IPS DF 6.9 (cell line): ENCODE data around the gene LNX1.

Source experiments
- DNase-seq: peaks from one replicate; pipeline ENCODE4 v3.0.0-alpha.2; 2013; ENCODE audit warnings: low read depth, low spot score
- H3K27ac ChIP-seq: one replicate; pipeline ENCODE4 v1.5.1; 2013; ENCODE audit warnings: low read length, control low read depth
- H3K27me3 ChIP-seq: 2 replicates; pipeline ENCODE4 v1.6.1; 2013; ENCODE audit warnings: mild to moderate bottlenecking, low read length; ENCODE audit not compliant: control insufficient read depth, insufficient read depth
- H3K36me3 ChIP-seq: 2 replicates; pipeline ENCODE4 v1.6.1; 2013; ENCODE audit warnings: low read length; ENCODE audit not compliant: control insufficient read depth, insufficient read depth
- H3K4me1 ChIP-seq: 2 replicates; pipeline ENCODE4 v1.6.1; 2013; ENCODE audit warnings: low read length; ENCODE audit not compliant: control insufficient read depth, insufficient read depth
- H3K4me3 ChIP-seq: 2 replicates; pipeline ENCODE4 v1.5.1; 2013; ENCODE audit warnings: mild to moderate bottlenecking, low read length
- H3K9me3 ChIP-seq: 2 replicates; pipeline ENCODE4 v1.6.1; 2013; ENCODE audit warnings: low read length, inconsistent platforms; ENCODE audit not compliant: control insufficient read depth, insufficient read depth
- WGBS: extraction: QIAGEN DNeasy Blood & Tissue Kit; methylation state at CpG from one replicate; pipeline ENCODE4 v1.1.7; 2013; ENCODE audit warnings: mixed read lengths, missing lambda C conversion rate; ENCODE audit not compliant: insufficient read length, insufficient coverage; 5-methylcytosine and 5-hydroxymethylcytosine counted together

LNX1 gene

GRCh38 chr4:53590187-53590586 lies 1.1 kb downstream of the LNX1 start:
- no peaks in the 10 kb centered on the region for H3K27me3 ChIP-seq
- H3K27ac ChIP-seq, result no peak overlapping the region
- H3K9me3 ChIP-seq, result no peaks in the 10 kb centered on the region
- H3K4me3 ChIP-seq, result no peak overlapping the region
- H3K36me3 ChIP-seq, result no peaks in the 10 kb centered on the region
- H3K4me1 ChIP-seq, result peaks cover 4% of the 10 kb centered on the region; the same call in 1 of the 2 replicates
- no peak for DNase-seq
- no CpG with 5 or more reads among the region's 2 CpGs for WGBS

GRCh38 chr4:53589511-53589910 lies 1.8 kb downstream of the LNX1 start:
- peaks cover 4% of the 10 kb centered on the region; the same call in 1 of the 2 replicates for H3K4me1 ChIP-seq
- H3K9me3 ChIP-seq, result no peaks in the 10 kb centered on the region
- no peak overlapping the region for H3K27ac ChIP-seq
- no peak for DNase-seq
- H3K4me3 ChIP-seq, result no peak overlapping the region
- no CpG with 5 or more reads among the region's 2 CpGs for WGBS
- H3K27me3 ChIP-seq, result no peaks in the 10 kb centered on the region
- no peaks in the 10 kb centered on the region for H3K36me3 ChIP-seq

- no peaks in the 10 kb centered on the region for H3K36me3 ChIP-seq
- H3K27me3 ChIP-seq, result no peaks in the 10 kb centered on the region
- H3K4me3 ChIP-seq, result no peak overlapping the region
- no CpG with 5 or more reads among the region's 2 CpGs for WGBS
- no peak for DNase-seq
- no peaks in the 10 kb centered on the region for H3K9me3 ChIP-seq
- peaks cover 2% of the 10 kb centered on the region; the same call in 1 of the 2 replicates for H3K4me1 ChIP-seq
- no peak overlapping the region for H3K27ac ChIP-seq
Observed at GRCh38 chr4:53587135-53587534, 4.2 kb downstream of the LNX1 start.

DNA sequence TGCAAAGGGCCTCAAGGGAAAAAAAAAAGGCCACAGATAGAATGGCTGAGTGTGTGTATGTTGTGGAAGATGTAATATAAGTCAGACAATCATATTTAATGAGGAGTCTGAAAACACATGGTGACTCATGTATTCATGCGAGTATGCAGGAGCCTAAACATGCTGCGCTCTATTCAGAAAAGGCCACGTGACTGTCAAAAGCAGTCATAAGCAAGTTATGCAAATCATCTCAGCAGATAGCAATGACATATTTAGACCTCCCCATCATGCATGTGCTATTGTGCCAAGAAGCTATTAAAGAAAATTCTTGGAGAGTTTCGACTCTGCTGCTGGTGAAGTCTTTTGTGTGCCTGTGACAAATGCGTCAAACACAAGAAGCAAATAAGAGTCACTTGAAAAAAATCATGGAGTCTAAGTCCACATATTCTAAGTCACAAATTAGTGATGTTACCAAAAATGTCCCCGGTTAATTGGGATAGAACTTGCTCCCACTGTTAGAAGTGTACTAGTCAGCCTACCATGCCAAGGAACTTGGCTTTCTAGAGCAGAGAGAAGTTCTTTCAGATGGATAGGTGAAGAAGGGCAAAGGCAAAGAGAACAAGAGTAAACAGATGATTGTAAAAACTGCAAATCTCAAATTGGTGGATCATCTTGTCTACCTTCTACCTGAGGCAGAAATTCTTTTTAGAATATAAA lies 5.0 kb downstream of the LNX1 start:
- Histone ChIP-seq H3K36me3 (no peaks in the 10 kb centered on the region), H3K27me3 (no peaks in the 10 kb centered on the region), H3K9me3 (no peaks in the 10 kb centered on the region), H3K4me1 (no peaks in the 10 kb centered on the region), H3K4me3 (no peak overlapping the region), H3K27ac (no peak overlapping the region)
- WGBS, result no CpG with 5 or more reads among the region's 6 CpGs
- no peak for DNase-seq

DNA sequence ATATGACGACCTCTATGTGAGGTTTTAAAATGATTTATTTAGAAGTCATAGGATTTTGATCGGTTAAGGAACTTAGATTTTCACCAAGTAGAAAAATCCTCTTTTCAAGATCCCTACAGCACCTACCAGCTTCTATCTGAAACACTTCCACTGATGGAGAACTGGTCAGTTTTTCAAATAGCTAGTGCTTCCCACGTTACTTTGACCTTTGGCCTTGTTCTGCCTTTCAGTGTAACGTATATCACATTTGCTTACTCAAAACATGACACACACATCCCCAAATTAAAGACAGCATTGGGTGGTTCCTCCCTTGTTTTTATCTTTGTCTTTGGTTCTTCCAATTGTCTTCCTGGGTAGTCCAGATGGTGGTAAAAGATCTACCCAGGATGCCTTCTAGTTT lies 6.6 kb downstream of the LNX1 start:
- no peak overlapping the region for H3K27ac ChIP-seq
- no peak overlapping the region for H3K4me3 ChIP-seq
- H3K36me3 ChIP-seq, result no peaks in the 10 kb centered on the region
- no peaks in the 10 kb centered on the region for H3K9me3 ChIP-seq
- DNase-seq, result no peak
- no peaks in the 10 kb centered on the region for H3K27me3 ChIP-seq
- no CpG with 5 or more reads among the region's 4 CpGs for WGBS
- H3K4me1 ChIP-seq, result no peaks in the 10 kb centered on the region

GRCh38 chr4:53583513-53583912 lies 7.8 kb downstream of the LNX1 start:
- H3K27me3 ChIP-seq, result no peaks in the 10 kb centered on the region
- WGBS, result no CpG with 5 or more reads among the region's 3 CpGs
- no peaks in the 10 kb centered on the region for H3K36me3 ChIP-seq
- no peaks in the 10 kb centered on the region for H3K4me1 ChIP-seq
- H3K9me3 ChIP-seq, result no peaks in the 10 kb centered on the region
- no peak overlapping the region for H3K27ac ChIP-seq
- H3K4me3 ChIP-seq, result no peak overlapping the region
- DNase-seq, result no peak

DNA sequence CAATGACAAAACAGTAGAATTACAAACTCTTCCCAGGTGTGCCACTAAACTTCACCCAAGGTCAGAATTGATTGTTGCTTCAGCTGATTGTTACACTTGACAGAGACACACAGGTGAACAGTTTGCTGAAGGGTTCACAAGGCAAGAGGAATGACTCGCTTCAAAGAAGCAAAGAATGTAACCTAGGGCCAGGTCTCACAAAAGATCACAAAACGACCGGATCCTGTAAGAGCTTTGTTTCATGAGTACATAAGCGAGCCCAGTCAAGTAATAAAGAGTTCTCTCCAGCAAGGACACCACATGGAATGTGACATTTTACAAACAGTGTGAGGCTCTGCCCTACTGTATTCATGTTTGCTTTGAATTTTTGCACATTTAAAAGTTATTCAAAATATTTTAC lies 9.1 kb downstream of the LNX1 start:
- DNase-seq, result no peak
- WGBS, result no CpG with 5 or more reads among the region's 4 CpGs

GRCh38 chr4:53580274-53580673 lies 11.0 kb downstream of the LNX1 start:
- Histone ChIP-seq H3K27ac (no peak overlapping the region), H3K36me3 (no peaks in the 10 kb centered on the region), H3K27me3 (no peaks in the 10 kb centered on the region), H3K4me3 (no peak overlapping the region), H3K9me3 (no peaks in the 10 kb centered on the region), H3K4me1 (no peaks in the 10 kb centered on the region; the same call in 1 of the 2 replicates)
- no CpG with 5 or more reads among the region's 3 CpGs for WGBS
- no peak for DNase-seq

More for the DNA sequence above, 9.1 kb downstream of the LNX1 start:
- Histone ChIP-seq H3K4me3 (no peak overlapping the region), H3K9me3 (no peaks in the 10 kb centered on the region), H3K27ac (no peak overlapping the region), H3K36me3 (no peaks in the 10 kb centered on the region), H3K27me3 (no peaks in the 10 kb centered on the region), H3K4me1 (no peaks in the 10 kb centered on the region)

DNA sequence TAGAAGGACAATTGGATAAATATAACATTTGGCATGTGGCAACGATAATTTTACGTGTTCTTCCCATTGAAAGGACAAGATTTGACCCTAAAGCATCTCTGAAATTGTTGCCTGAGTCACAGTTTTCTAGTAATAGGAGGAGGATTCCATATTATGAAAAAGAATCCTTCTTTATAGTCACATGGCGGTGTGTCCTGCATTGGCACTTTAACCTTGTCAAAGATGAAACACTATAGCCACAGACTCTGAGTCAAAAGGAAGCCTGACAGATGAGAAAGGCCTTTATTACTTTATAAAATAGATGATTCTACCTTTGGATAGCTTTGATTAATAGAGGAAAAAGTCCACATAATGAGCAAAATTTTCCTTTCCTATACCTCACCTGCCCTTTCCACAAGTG lies 11.5 kb downstream of the LNX1 start:
- Histone ChIP-seq H3K36me3 (no peaks in the 10 kb centered on the region), H3K4me1 (no peaks in the 10 kb centered on the region; the same call in 1 of the 2 replicates), H3K4me3 (no peak overlapping the region), H3K27me3 (no peaks in the 10 kb centered on the region), H3K9me3 (no peaks in the 10 kb centered on the region), H3K27ac (no peak overlapping the region)
- no CpG with 5 or more reads among the region's 3 CpGs for WGBS
- no peak for DNase-seq

DNA sequence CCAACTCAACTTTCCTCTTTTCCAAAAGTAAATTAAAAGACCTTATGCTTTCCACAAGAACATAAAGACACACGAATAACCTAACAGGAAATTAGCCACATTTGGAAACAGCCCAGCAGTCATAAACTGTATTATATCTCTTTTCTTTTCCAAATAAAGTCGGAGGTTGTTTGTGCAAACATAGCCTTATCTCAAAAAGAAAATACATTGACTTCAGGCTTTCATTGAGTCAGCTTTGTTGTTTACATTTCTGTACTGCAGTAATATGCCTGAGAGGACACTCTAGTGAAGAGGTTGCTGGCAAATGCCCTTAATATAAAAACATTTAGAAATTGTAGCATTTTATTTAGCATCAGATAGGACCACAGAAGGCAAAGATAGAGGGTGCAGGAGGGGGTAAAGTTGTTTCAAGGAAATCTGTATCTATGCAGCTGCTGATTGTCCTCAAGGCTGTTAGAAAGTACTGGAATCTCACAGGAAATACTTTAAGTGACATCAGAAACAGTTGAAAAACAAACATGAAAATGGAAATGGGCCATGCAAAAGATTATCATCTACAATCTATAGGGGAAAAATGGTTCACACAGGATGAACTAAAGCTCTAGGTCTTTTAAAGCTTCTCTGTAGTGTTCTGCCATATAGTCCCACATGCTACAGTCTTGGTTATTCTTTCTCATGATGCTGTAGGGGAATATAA lies 14.5 kb downstream of the LNX1 start:
- Histone ChIP-seq H3K36me3 (no peaks in the 10 kb centered on the region), H3K27me3 (no peaks in the 10 kb centered on the region), H3K4me1 (no peaks in the 10 kb centered on the region; the same call in 1 of the 2 replicates), H3K4me3 (no peak overlapping the region), H3K9me3 (no peaks in the 10 kb centered on the region), H3K27ac (no peak overlapping the region)
- no peak for DNase-seq
- WGBS, result no CpG with 5 or more reads among the region's 2 CpGs
